Activated naive CD4-positive, alpha-beta T cell treated with anti-CD3 and anti-CD28 coated beads for 36 hours (primary cell): ENCODE data around the gene MAD1L1. TPM values are rescaled to one million over a fixed set of nuclear protein-coding genes. Genes with fewer than 3 reads are reported as not detected.
"Not testable (repeated sequence)": the region's sequence is repeated elsewhere in the genome, so short reads cannot be mapped to it uniquely, and the experiment has no call there.

ENCODE experiments used
- CTCF ChIA-PET: fragments of 350-600 bp; sonication (Branson Sonifier 250); formaldehyde crosslinking; loops from one replicate; lab custom pipeline; 2021; ENCODE audit warnings: antibody characterized with exemption; lab: Charles Lee
- DNase-seq: peaks from one replicate; pipeline ENCODE4 v3.0.0-alpha.2; 2020
- H3K27ac Mint-ChIP-seq: one replicate; pipeline ENCODE4 v1.8.0; 2021; ENCODE audit warnings: mild to moderate bottlenecking, mixed read lengths
- H3K27me3 Mint-ChIP-seq: one replicate; pipeline ENCODE4 v1.8.0; 2021; ENCODE audit warnings: low read depth, mixed read lengths
- H3K36me3 Mint-ChIP-seq: one replicate; pipeline ENCODE4 v1.8.0; 2021; ENCODE audit warnings: low read depth, mixed read lengths
- H3K4me1 Mint-ChIP-seq: one replicate; pipeline ENCODE4 v1.8.0; 2021; ENCODE audit warnings: low read depth, mixed read lengths
- H3K4me3 Mint-ChIP-seq: one replicate; pipeline ENCODE4 v1.8.0; 2021; ENCODE audit warnings: mild to moderate bottlenecking, moderate library complexity, mixed read lengths
- H3K9me3 Mint-ChIP-seq: one replicate; pipeline ENCODE4 v1.8.0; 2021; ENCODE audit warnings: mixed read lengths
- intact Hi-C: fragments of 100-400 bp; cut with micrococcal nuclease; formaldehyde crosslinking; loops from one replicate; pipeline ENCODE4 v1.15.1; 2023
- total RNA-seq, 2 experiments: library from RNA; stranded (reverse); gene quantifications; one replicate each; pipeline ENCODE4 v1.2.3, GENCODE V29; 2021

The MAD1L1 gene
- total RNA-seq, 2 experiments from 2014 or later = 37.5 to 40.2 TPM

- no peaks in the 10 kb centered on the region for H3K27me3 Mint-ChIP-seq
- no peak overlapping the region for H3K4me3 Mint-ChIP-seq
- H3K27ac Mint-ChIP-seq = no peak overlapping the region
- DNase-seq = no peak
- CTCF ChIA-PET = no interaction called here
- H3K9me3 Mint-ChIP-seq = no peaks in the 10 kb centered on the region
- H3K4me1 Mint-ChIP-seq = peaks cover 15% of the 10 kb centered on the region
- intact Hi-C loops = no loop called here
- peaks cover 9% of the 10 kb centered on the region for H3K36me3 Mint-ChIP-seq
Observed at GRCh38 chr7:1978656-1979590, 253.8 kb downstream of the MAD1L1 start.

GRCh38 chr7:1977876-1978441 lies 254.8 kb downstream of the MAD1L1 start:
- H3K9me3 Mint-ChIP-seq = no peaks in the 10 kb centered on the region
- H3K27me3 Mint-ChIP-seq = no peaks in the 10 kb centered on the region
- H3K27ac Mint-ChIP-seq = no peak overlapping the region
- H3K4me1 Mint-ChIP-seq = peaks cover 15% of the 10 kb centered on the region
- intact Hi-C loops = no loop called here
- H3K36me3 Mint-ChIP-seq = peaks cover 9% of the 10 kb centered on the region
- no peak for DNase-seq
- no peak overlapping the region for H3K4me3 Mint-ChIP-seq
- CTCF ChIA-PET = no interaction called here

DNA sequence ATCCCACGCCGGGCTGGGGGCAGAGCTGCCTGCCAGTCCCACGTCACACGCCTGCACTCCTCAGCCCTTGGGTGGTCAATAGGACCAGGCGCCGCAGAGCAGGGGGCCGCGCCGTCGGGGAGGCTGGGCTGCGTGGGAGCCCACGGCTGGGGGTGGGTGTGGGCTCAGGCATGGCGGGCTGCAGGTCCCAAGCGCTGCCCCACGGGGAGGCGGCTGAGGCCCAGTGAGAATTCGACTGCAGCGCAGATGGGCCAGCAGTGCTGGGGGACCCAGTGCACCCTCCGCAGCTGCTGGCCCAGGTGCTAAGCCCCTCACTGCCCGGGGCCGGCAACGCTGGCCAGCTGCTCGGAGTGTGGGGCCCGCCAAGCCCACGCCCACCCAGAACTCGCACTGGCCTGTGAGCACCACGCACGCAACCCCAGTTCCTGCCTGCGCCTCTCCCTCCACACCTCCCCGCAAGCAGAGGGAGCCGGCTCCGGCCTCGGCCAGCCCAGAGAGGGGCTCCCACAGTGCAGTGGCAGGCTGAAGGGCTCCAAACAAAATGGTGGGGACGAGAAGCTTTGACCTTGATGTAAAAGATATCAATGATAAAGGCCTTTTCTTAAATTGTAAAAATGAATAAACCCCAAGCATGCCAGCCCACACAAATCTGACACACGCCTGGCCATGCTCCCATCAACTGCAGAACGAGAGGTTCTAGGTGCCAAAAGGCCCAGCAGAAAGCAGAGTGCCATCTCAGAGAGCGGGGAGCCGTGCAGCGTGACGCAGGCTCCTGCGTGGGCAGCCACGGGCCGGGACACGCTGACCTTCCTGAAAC lies 255.5 kb downstream of the MAD1L1 start:
- no peak overlapping the region for H3K27ac Mint-ChIP-seq
- peaks cover 9% of the 10 kb centered on the region for H3K36me3 Mint-ChIP-seq
- DNase-seq = no peak
- intact Hi-C loops = no loop called here
- H3K4me3 Mint-ChIP-seq = no peak overlapping the region
- CTCF ChIA-PET = no interaction called here
- H3K4me1 Mint-ChIP-seq = peaks cover 15% of the 10 kb centered on the region
- no peaks in the 10 kb centered on the region for H3K27me3 Mint-ChIP-seq
- no peaks in the 10 kb centered on the region for H3K9me3 Mint-ChIP-seq

GRCh38 chr7:1976521-1976920 lies 256.2 kb downstream of the MAD1L1 start:
- H3K27ac Mint-ChIP-seq, H3K27me3 Mint-ChIP-seq, DNase-seq, H3K4me3 Mint-ChIP-seq, H3K9me3 Mint-ChIP-seq, H3K36me3 Mint-ChIP-seq, intact Hi-C loops, CTCF ChIA-PET: not testable (repeated sequence)
- H3K4me1 Mint-ChIP-seq = peaks cover 15% of the 10 kb centered on the region

GRCh38 chr7:1975581-1975980 lies 257.2 kb downstream of the MAD1L1 start:
- peaks cover 9% of the 10 kb centered on the region for H3K36me3 Mint-ChIP-seq
- no peak overlapping the region for H3K4me3 Mint-ChIP-seq
- CTCF ChIA-PET = no interaction called here
- no peak for DNase-seq
- H3K9me3 Mint-ChIP-seq = no peaks in the 10 kb centered on the region
- peaks cover 15% of the 10 kb centered on the region for H3K4me1 Mint-ChIP-seq
- intact Hi-C loops = no loop called here
- H3K27ac Mint-ChIP-seq = no peak overlapping the region
- no peaks in the 10 kb centered on the region for H3K27me3 Mint-ChIP-seq

DNA sequence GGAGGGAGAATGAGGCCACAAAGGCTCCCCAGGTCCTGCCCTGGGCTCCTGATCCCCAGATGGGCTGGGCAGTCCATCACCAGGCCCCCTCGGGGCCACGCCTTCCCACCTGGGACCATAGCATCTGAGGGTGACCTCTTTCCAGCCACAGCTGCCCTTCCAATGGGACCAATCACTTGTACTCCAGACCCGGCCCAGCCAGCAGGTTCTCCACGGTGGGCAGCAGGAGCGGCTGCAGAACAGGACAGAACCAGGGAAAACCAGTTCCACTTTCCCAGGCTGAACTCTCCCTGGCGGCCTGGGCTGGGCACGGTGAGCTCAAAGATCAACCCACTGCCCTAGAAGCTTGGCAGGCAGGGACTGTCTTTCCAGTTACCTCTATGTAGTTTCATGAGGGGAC lies 257.6 kb downstream of the MAD1L1 start:
- intact Hi-C loops = no loop called here
- no peaks in the 10 kb centered on the region for H3K27me3 Mint-ChIP-seq
- CTCF ChIA-PET = no interaction called here

DNA sequence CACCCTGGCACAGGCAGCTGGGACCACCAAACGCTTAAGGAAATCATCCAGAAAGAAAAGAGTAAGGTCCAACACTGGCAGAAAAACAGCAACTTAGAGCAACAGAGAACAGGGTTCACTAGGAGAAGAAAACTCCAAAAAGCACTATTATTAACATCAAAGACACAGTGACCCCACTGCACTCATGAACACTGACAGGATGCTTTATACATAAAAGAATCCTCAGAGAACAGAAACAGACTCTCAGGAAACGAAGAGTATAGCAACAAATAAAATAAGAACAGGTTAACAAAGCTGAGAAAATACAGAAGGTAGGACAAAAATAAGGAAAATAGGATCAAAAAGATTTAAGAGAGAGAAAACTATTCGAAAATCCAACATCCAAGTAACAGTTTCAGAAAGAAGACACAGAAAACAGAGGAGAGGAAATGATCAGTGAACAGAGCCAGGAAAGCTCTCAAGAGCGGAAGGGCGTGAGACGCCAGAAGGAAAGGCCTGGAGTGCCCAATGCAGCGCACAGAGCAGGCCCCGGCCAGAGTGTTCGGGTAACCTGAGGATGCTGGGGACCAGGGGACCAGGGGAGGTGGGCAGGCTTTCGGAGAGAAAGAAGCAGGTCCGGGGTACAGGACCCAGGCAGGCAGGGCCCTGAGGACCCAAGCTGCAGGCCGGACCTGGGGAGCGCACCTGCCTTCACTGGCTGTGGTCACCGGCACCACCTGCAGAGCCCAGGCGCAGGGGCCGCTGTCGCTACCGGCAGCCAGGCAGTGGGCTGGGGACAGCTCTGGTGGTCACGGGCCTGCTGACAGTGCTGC lies 258.2 kb downstream of the MAD1L1 start:
- Mint-ChIP-seq H3K4me1 (peaks cover 20% of the 10 kb centered on the region), H3K27ac (no peak overlapping the region), H3K27me3 (no peaks in the 10 kb centered on the region), H3K36me3 (peaks cover 9% of the 10 kb centered on the region), H3K9me3 (no peaks in the 10 kb centered on the region), H3K4me3 (no peak overlapping the region)
- CTCF ChIA-PET = interaction anchor here (0.5 kb wide), 1 partner anchor 782 kb away, joined by 3 read pairs; no protein-coding TSS in a partner anchor
- no peak for DNase-seq
- intact Hi-C loops = no loop called here

More for the DNA sequence above, 257.6 kb downstream of the MAD1L1 start:
- no peak for DNase-seq
- H3K4me1 Mint-ChIP-seq = peaks cover 15% of the 10 kb centered on the region
- H3K27ac Mint-ChIP-seq = no peak overlapping the region
- H3K9me3 Mint-ChIP-seq = no peaks in the 10 kb centered on the region
- H3K36me3 Mint-ChIP-seq = peaks cover 9% of the 10 kb centered on the region
- H3K4me3 Mint-ChIP-seq = no peak overlapping the region

DNA sequence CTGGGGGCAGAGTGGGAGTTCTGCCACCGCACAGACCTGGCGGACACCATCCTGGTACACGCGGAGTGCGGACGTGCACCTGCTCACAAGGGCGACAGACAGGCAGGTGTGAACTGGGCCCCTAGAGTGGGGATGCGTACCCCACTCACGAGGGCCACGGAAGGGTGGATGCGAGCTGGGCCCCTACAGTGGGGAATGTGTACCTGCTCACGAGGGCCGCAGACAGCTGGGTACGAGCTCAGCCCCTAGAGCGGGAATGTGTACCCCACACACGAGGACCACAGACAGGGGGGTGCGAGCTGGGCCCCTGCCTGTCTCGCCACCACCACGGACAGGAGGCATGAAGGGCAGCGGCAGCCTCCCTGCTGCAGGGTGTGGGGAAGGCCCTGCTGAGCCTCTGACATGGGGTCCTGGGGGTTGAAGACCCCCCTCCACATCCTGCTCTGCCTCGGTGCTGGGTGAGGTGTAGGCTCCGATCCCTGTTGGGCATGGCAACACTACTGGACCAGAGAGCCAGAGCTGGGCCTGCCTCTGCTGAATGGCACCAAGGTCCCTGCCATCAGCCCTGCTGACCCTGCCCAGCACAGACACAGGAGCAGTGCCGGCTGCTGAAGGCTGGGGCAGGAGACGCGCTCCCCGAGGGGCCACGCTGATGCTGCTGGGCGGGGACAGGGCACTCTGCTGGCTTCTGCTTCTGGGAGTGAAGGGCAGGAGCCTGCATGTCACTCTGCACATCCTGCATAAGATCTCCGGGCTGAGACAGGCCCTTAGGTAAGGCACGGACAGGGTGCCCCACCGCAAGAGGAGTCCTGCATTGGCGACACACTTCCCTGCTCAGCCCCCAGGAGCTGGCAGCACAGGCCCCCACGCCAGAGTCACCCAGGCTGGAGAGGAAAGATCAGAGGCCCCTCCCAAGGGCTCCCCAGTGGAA lies 259.2 kb downstream of the MAD1L1 start:
- Mint-ChIP-seq H3K4me3 (no peak overlapping the region), H3K9me3 (no peaks in the 10 kb centered on the region)

GRCh38 chr7:1972744-1973143 lies 260.0 kb downstream of the MAD1L1 start:
- Mint-ChIP-seq H3K27ac (no peak overlapping the region), H3K27me3 (no peaks in the 10 kb centered on the region), H3K36me3 (peaks cover 10% of the 10 kb centered on the region), H3K4me1 (peaks cover 25% of the 10 kb centered on the region), H3K9me3 (no peaks in the 10 kb centered on the region), H3K4me3 (no peak overlapping the region)
- DNase-seq = no peak
- intact Hi-C loops = no loop called here
- CTCF ChIA-PET = no interaction called here

More for the DNA sequence above, 259.2 kb downstream of the MAD1L1 start:
- Mint-ChIP-seq H3K27ac (no peak overlapping the region), H3K36me3 (peaks cover 9% of the 10 kb centered on the region), H3K27me3 (no peaks in the 10 kb centered on the region), H3K4me1 (peaks cover 25% of the 10 kb centered on the region)
- no peak for DNase-seq
- intact Hi-C loops = no loop called here
- CTCF ChIA-PET = interaction anchor here (0.5 kb wide), 1 partner anchor 781 kb away, joined by 3 read pairs; no protein-coding TSS in a partner anchor

GRCh38 chr7:1971946-1972654 lies 260.6 kb downstream of the MAD1L1 start:
- Mint-ChIP-seq H3K36me3 (peaks cover 14% of the 10 kb centered on the region), H3K27me3 (no peaks in the 10 kb centered on the region), H3K9me3 (no peaks in the 10 kb centered on the region), H3K27ac (no peak overlapping the region), H3K4me1 (peaks cover 27% of the 10 kb centered on the region), H3K4me3 (no peak overlapping the region)
- no peak for DNase-seq
- CTCF ChIA-PET = no interaction called here
- intact Hi-C loops = no loop called here
